GM10266 (cell line): Measurements from ENCODE around the gene SRPRA.

Experiments used
- DNase-seq: peaks from one replicate; pipeline ENCODE4 v3.0.0; 2012; ENCODE audit errors: extremely low spot score
- CTCF ChIP-seq: IDR thresholded peaks from 2 replicates; pipeline ENCODE4 v1.5.1; 2012; ENCODE audit warnings: mild to moderate bottlenecking, low read depth; ENCODE audit not compliant: control insufficient read depth, insufficient read depth; ENCODE audit errors: missing control alignments

The SRPRA gene

GRCh38 chr11:126282361-126282735, 13.7 kb upstream of the SRPRA start:
- no peak for DNase-seq
- no peak for TF ChIP-seq CTCF

- DNase-seq = no peak
- TF ChIP-seq CTCF = no peak
These were observed 13.0 kb upstream of the SRPRA start for GRCh38 chr11:126281666-126282175.

GRCh38 chr11:126281245-126281644, 12.6 kb upstream of the SRPRA start:
- no peak for DNase-seq
- no peak for TF ChIP-seq CTCF

- no peak for TF ChIP-seq CTCF
- no peak for DNase-seq
These were observed 11.9 kb upstream of the SRPRA start for GRCh38 chr11:126280595-126280994.

- DNase-seq = no peak
These were observed 10.5 kb upstream of the SRPRA start for GRCh38 chr11:126279191-126279590.

GRCh38 chr11:126277780-126278179, 9.1 kb upstream of the SRPRA start:
- no peak for DNase-seq
- no peak for TF ChIP-seq CTCF

More at GRCh38 chr11:126279191-126279590, 10.5 kb upstream of the SRPRA start:
- TF ChIP-seq CTCF = no peak

- DNase-seq = no peak
- no peak for TF ChIP-seq CTCF
These were observed 8.6 kb upstream of the SRPRA start for GRCh38 chr11:126277322-126277721.

- no peak for DNase-seq
- no peak for TF ChIP-seq CTCF
These were observed 361 bp downstream of the SRPRA start for GRCh38 chr11:126268361-126268707.
